Measurements from ENCODE around the gene SPSB2.
A peak's percentile ranks its signal among the peaks of the same experiment; 100 is the strongest.

SPSB2 gene

DNA sequence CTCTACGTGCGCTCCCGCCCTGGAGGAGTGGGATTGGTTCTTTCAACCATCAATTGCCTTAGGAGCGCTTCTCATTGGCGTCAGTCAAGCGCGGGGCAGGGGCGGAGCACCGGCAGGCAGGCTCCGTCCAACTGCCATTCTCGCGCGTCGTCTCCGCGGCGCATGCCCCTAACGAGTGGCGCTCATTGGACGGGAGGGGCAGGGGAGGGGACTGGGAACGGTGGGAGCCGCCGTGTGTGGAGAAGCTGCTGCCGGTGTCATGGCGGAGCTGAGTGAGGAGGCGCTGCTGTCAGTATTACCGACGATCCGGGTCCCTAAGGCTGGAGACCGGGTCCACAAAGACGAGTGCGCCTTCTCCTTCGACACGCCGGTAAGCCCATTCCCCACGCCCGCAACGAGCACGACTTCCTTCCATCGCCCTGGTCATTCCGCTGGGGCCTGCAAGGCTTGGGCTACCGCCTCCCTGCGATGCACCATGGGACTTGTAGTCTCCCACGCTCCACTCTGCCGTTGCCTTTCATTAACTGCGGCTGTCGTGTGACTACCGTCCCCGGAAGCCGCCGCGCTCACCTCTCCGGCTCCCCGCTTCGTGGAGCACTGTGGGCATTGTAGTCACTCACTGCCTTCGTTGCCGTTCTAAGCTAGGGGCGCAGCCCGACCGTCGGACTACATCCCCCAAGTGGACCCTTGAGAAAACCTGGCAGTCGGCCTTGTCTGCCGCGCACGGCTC is 21.0 kb downstream of the SPSB2 start, which contains the start of gene USP5:
TSS of gene USP5 (plus strand) at position 230 of the 730 bp plus-strand sequence. CDS start at position 260, 30 bp downstream.
- DNase-seq (ENCODE audit: extremely low read depth in 1 of 2, low read depth in 1 of 2): peak; percentile 95

GRCh38 chr12:6851153-6851920 is 21.8 kb downstream of the SPSB2 start, which contains the start of gene CDCA3:
TSS of gene CDCA3 (minus strand) at chr12:6851286. CDS start at chr12:6850952, 334 bp downstream.
- DNase-seq (ENCODE audit: extremely low read depth in 1 of 2, low read depth in 1 of 2): peak; percentile 80 to 84

GRCh38 chr12:6850796-6851152 is 22.3 kb downstream of the SPSB2 start:
- DNase-seq (ENCODE audit: extremely low read depth in 1 of 2, low read depth in 1 of 2): no peak

- DNase-seq (ENCODE audit: extremely low read depth in 1 of 2, low read depth in 1 of 2): no peak
Measured at GRCh38 chr12:6849976-6850560, 23.0 kb downstream of the SPSB2 start.

- DNase-seq (ENCODE audit: extremely low read depth in 1 of 2, low read depth in 1 of 2): no peak
Measured at GRCh38 chr12:6849427-6849826, 23.7 kb downstream of the SPSB2 start.

DNA sequence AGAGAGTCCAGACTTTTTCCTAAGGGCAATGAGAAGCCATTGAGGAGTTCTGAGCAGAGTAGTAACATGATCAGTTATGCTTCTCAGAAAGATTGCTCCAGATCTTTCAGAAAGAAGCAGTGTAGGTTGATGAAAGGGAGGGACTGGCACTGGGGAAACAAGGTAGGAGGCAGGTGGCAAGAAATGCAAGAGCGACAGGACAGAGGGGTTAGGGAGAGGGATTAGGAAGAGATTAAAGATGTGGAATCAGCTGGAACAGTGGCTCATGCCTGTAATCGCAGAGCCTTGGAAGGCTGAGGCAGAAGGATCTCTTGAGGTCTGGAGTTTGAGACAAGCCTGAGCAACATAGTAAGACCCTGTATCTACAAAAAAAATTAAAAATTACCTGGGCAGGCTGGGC is 25.4 kb downstream of the SPSB2 start:
- no peak for DNase-seq (ENCODE audit: extremely low read depth in 1 of 2, low read depth in 1 of 2)

GRCh38 chr12:6846316-6846869 is 26.7 kb downstream of the SPSB2 start:
- no peak for DNase-seq (ENCODE audit: extremely low read depth in 1 of 2, low read depth in 1 of 2)

- no peak for DNase-seq (ENCODE audit: extremely low read depth in 1 of 2, low read depth in 1 of 2)
Measured at GRCh38 chr12:6845395-6845794, 27.7 kb downstream of the SPSB2 start.

DNA sequence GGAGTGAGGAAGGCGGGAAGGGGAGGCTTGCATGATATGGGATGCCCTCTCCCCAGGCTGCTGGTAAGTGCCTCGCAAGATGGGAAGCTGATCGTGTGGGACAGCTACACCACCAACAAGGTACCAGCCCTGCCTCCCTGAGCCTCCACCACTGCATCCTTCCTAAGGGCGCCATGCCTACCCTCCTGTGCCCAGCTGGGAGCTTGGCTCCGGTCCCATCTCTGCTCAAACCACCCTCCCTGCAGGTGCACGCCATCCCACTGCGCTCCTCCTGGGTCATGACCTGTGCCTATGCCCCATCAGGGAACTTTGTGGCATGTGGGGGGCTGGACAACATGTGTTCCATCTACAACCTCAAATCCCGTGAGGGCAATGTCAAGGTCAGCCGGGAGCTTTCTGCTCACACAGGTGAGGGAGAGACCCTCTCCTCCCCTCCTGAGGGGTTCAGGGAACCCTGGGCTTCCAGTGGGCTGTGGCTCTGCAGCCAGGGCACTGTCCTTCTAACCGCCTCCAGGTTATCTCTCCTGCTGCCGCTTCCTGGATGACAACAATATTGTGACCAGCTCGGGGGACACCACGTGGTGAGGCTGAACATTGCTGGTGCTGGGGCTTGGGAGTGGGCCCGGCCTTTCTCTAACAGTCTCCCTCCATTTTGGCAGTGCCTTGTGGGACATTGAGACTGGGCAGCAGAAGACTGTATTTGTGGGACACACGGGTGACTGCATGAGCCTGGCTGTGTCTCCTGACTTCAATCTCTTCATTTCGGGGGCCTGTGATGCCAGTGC is 29.8 kb downstream of the SPSB2 start:
- no peak for DNase-seq (ENCODE audit: extremely low read depth in 1 of 2, low read depth in 1 of 2)

DNA sequence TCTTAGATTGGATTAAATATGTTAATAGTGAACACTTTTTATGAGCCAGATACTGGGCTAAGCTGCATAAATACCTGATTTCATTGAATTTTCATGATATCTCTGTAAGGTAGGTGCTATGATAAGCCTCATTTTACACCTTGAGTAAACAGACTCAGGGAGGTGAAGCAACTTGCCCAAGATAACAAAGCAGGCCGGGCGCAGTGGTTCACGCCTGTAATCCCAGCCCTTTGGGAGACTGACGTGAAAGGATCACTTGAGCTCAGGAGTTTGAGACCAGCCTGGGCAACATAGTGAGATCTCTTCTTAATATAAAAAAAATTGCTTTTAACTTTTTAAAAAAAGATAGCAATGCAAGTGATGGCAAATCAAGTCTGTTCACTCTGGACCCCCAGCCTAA is 31.0 kb downstream of the SPSB2 start:
- no peak for DNase-seq (ENCODE audit: extremely low read depth in 1 of 2, low read depth in 1 of 2)

GRCh38 chr12:6840761-6841515 is 32.2 kb downstream of the SPSB2 start, which contains the start of gene GNB3:
TSS of gene GNB3 (plus strand) at chr12:6840925. CDS start at chr12:6841288, 363 bp downstream.
- DNase-seq (ENCODE audit: extremely low read depth in 1 of 2, low read depth in 1 of 2): no peak

GRCh38 chr12:6840330-6840729 is 32.8 kb downstream of the SPSB2 start:
- DNase-seq (ENCODE audit: extremely low read depth in 1 of 2, low read depth in 1 of 2): no peak

DNA sequence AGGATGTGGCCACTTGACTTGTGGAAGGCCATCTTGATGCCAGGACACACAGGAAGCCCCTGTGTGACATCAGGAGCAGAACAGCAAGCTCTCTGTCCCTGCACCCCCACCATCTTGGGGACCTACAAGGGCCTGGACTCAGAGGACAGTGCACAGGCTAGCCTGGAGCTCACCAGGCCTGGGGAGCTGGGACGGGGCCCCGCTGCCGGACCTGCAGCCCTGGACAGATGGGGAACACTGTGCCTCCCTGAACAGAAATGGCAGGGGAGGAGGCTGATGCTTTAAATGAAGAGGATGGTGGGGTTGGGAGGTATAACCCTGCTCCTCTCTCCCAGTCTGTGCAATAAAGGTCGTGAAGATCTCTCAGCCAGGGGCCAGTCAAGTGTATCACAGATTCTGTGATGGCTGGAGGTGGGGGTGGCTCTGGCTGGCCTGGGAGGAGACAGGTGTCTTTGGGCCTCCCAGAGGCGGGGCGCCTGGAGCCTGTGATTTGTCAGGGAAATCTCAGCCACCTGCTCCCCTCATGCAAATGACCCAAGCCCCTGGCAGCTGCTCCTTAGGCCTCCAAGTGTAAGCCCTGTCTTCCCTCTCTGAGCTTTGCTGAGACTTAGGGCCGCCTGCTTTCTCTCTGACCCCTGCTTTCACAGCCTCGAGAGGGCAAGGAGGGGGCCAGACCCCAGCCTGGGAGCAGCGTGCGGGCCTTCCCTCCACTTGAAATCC is 33.5 kb downstream of the SPSB2 start:
- DNase-seq (ENCODE audit: extremely low read depth in 1 of 2, low read depth in 1 of 2): no peak

- DNase-seq (ENCODE audit: extremely low read depth in 1 of 2, low read depth in 1 of 2): no peak
Measured at GRCh38 chr12:6838854-6839253, 34.2 kb downstream of the SPSB2 start.

GRCh38 chr12:6837370-6838060 is 35.6 kb downstream of the SPSB2 start:
- no peak for DNase-seq (ENCODE audit: extremely low read depth in 1 of 2, low read depth in 1 of 2)

DNA sequence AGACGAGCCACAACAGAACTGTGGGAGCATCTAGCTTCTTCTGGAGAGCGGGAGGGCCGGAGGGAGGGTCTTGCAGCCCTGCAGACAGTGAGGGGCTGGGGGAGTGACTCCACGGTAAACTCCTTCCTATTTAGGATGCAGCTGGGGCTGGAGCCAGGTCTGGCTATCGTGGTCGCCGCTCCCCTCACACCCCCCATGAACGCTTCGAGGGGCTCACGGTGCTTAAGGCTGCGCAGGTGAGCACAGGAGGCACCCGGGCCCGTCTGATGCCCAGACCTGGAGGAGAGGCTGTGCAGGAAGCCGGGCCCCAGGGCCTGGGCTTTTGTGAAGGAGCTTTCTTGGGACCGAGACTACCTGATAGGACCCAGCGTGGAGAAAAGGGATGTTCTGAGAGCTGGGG is 36.3 kb downstream of the SPSB2 start:
- no peak for DNase-seq (ENCODE audit: extremely low read depth in 1 of 2, low read depth in 1 of 2)

DNA sequence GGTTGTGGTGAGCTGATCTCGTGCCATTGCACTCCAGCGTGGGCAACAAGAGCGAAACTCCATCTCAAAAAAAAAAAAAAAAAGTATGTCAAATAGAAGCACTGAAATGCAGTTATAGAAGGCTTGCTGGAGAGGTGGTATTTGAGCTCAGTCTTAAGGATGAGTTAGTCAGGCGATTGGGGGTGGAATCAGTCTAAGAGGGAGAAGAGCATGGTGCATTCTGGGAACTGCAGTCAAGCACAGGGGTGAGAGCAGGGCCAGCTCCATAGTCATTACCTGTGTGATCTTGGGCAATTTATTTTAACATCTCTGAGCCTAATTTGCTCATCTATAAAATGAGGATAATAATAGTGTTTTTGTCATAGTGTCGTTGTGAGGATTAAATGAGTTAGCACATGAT is 38.2 kb downstream of the SPSB2 start:
- DNase-seq (ENCODE audit: extremely low read depth in 1 of 2, low read depth in 1 of 2): no peak

DNA sequence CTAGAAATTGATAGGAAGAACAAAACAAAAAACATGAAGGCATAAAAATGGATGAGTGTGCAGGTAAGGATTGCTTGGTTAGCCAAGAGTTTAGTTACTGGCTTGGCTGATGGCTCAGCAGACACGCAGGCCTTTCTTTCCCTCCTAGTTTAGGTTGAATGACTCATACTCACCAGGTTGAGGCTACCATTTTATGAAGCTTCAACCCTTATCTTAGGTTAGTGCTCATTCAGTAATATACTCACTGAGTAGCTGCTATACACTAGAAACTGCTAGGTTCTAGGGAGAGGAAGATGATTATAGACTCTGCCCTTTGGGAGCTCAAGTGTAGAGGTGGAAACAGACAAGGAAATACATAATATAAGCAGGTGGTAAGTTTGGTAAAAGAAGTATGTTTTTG is 38.8 kb downstream of the SPSB2 start:
- DNase-seq (ENCODE audit: extremely low read depth in 1 of 2, low read depth in 1 of 2): no peak
